ENCODE measurements around the gene NEK6.
A peak's percentile ranks its signal among the peaks of the same experiment; 100 is the strongest.
"Not testable (repeated sequence)": the region's sequence is repeated elsewhere in the genome, so short reads cannot be mapped to it uniquely, and the experiment has no call there.

Gene NEK6

DNA sequence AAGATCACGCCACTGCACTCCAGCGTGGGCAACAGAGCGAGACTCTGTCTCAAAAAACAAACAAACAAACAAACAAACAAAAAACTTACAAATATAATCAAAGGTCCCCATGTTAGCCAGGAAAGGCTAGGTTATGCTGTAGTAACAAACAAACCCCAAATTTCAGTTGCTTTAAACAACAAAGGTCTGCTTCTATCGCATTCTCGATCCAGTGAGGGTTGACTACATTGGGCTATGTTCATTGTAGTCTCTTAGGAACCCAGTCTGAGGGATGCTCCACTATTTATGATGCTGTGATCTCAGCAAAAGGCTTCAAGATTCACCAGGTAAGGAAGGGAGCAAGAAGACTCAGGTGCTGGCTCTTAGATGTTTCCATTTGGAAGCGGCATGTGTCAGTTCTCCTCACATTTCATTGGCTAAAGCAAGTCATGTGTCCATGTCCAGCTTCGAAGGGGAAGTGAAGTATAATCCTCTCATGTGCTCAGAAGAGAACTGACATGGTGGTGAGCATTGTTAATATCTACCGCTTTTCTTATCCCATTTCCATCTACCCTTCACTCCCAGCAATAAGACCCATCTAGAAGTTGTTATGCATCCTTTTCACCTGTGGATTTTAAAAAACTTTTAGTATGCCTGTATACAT is 26.5 kb upstream of the NEK6 start:
- no peak for DNase-seq

DNA sequence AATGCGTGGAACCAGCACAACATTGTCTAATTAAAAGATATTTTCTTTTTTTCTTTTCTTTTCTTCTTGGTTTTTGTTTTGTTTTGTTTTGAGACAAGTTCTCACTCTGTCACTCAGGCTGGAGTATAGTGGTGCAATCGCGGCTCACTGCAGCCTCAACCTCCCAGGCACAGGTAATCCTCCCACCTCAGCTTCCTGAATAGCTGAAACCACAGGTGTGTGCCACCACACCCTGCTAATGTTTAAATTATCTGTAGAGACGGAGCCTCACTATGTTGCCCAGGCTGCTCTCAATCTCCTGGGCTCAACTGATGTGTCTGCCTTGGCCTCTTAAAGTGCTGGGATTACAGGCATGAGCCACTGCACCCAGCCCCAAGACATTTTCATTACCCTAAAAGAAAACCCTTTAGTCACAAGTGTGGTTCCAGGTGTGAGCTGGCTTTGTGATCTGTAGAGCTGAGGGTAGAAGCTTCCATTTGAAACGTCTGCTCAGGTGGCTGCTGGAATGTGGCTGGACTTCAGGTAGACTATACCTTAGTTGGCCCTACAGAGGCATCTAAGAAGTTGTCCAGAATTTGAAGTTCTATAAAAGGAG is 19.1 kb upstream of the NEK6 start:
- peak; percentile 39 for DNase-seq

DNA sequence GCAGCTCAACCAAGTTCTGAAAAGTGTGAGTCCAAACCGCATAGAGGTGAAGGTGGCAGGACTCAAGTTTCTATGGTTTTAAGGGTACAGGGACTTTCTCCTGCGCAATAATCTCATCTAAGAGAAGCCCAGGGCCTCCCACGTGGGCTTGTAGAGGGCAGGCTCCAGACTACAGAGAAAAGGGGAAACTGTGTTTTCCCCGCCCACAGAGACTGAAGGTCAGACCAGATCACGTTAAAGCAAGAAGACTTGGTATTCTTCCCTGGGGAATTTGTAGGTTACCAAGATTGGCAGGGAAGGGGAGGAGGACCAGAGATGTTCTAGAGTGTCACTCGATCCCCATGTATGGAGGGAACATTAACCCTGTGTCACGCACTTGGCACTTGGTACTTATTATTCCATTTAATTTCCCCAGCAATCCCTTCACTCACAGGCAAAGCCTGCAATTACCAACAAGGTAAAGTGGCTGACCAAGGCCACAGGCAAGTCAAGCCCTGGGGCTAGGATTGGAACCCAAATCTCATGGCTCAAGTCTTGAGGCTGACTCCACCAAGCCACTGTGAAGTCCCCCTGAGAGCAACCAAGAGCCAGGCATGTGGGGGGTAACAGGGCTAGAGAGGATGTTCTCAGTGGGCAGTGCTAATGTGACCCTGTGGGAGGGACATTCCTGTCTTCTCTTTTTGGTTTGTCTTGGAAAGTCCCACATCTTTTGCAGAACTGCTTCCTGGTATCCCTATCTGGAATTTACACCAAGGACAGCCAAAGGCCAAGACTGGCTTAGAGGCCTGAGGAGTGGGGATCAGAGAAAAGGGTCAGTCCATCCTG is 18.3 kb upstream of the NEK6 start:
- no peak for DNase-seq

DNA sequence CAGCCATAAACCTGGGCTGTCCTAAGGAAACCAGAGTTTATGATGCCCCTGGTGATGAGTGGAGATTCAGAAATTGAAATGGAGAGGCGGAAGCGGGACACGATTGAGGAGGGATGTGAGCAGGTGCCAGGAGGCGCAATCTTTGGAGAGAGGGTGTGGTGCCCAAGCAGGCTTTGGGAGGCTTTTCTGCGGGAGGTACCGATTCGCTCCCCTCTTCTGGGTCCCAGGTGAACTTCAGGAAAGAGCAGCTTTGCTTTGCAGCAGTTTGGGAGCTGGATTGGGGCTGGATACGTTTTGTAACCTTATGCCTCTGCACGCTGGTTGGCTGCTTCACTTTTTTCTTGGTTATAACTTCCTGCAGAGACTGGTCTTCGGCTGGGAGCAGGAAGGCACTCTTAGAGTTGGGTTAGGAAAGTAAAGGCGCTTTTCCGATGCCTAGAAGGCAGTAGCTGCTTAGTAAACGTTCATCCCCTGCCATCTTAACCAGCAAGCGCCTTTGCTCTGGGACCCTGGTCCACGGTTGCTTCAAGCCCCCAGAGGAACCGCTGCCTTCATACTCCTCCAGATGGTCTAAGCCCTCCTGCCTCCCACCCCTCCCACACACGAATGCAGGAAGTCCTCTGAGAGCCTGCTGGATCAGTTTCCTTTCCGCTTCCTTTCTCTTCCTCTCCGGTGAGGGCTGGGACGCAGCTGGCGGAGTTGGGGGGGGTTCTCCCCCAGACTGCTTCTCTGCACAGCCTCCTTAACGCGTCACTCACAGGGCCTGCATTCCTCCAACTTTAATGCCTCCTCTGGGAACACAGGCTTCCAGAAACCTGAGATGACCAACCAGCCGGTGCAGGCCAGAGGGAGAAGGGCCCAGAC is 15.2 kb upstream of the NEK6 start:
- DNase-seq, result no peak

DNA sequence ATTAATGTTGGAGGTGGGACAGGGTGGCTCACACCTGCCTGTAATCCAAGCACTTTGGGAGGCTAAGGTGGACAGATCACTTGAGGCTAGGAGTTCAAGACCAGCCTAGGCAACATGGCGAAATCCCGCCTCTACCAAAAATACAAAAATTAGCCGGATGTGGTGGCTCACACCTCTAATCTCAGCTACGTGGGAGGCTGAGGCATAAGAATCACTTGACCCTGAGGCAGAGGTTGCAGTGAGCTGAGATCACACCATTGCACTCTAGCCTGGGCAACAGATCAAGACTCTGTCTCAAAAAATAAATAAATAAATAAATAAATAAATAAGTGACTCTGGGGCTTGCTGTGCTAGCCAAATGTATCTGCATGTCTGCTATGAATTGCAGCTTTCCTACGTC is 10.4 kb upstream of the NEK6 start:
- not testable (repeated sequence) for DNase-seq

DNA sequence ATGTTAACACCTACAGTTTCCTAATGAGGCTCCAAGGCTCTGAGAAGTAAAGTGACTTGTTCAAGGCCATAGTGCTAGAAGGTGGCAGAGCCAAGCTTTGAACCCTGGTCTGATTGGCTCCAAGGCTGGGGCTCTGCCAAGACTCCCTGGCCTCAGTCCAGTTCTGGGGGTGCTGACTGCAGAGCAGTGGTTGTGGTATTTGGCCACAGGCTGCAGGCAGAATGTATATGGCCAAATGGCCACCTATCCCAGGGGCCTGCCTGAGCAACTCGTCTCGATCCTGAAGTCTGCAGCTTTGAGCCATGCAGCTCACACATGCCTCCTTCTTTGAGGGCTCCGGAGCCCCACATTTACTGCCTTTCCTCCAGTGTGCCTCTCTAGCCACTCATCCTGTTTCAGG is 9.7 kb upstream of the NEK6 start:
- DNase-seq, result no peak

DNA sequence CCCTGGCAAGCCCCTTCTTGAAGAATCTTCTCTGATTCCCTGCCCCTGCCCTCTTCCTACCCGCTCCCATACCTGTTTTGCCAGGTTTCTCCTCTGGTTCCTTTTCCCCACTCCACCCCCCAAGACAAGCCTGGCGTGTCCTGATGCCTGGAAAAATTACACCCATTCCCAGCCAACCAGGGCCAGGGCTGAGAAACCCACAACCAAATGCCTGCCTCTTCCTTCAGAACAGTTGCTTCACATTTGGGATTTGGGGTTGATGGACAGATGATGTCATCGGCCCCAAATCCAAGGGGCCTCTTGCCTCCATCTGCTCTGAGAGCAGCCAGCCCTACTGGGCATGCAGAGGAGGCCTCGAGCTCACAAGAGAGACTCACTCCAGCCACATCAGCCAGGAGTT is 8.8 kb upstream of the NEK6 start:
- no peak for DNase-seq

DNA sequence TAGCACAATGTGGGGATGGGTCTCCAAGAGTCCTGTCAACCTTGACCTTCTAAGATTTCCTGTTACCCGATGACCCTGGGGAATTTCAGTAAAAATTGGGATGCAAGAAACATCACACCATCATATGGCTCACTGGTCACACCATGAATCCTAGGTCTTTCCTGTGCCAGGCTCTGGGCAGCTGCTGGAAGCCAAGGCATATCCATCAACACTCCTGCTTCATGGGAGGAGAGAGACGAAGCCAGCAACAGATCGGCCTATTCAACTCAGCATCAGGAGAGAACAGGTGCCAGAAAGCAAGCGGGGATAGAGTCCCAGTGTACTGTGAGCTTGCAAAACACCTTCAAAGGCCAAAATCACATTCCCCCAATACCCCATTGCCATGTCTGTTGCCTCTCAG is 6.5 kb upstream of the NEK6 start:
- no peak for DNase-seq

DNA sequence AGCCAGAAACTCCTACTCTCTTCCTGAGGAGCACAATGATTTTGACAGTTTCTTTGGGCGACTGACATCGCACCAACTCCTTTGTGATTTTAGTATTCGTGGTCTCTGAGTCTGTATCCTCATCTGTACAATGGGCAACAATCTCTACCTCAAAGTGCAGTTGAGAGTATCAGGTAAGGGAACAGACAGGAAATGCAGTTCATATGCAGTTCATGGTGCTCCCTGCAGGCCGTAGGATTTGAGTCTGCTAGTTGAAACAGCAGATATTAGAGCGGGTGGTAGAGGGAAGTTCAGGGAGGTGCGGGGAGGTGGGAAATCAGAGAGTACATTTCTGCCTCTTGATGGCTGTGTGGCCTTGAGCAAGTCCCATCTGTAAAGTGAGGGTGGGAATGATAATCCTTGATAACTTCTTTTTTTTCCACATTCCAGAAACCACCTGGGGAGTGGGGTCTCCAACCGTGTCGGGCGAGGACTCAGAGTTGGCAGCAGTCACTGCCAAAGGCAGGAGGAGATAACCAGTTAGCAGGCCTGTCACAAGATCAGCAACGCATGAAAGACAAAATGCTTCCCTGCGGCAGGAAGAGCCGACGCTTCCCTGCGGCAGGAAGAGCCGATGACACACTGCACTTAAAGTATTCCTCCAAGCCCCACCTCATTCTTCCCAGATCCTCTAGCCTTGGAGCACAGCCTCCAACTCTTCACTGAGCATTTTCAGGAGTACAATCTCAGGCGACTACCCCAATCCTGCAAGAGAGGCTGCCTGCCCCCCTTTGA is 6.0 kb upstream of the NEK6 start:
- DNase-seq, result no peak

DNA sequence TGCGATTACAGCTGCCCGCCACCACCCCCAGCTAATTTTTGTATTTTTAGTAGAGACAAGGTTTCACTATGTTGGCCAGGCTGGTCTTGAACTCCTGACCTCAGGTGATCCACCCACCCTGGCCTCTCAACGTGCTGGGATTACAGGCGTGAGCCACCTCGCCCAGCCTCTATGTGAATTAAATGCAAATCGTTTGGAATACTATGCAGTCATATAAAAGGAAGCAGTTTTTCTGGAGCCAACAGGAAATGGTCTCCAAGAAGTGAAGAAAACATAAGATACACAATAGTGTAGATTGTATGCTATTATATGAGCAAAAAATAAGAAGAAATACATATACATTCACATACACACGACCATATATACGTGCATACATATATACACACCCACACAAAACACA is 4.9 kb upstream of the NEK6 start:
- not testable (repeated sequence) for DNase-seq

DNA sequence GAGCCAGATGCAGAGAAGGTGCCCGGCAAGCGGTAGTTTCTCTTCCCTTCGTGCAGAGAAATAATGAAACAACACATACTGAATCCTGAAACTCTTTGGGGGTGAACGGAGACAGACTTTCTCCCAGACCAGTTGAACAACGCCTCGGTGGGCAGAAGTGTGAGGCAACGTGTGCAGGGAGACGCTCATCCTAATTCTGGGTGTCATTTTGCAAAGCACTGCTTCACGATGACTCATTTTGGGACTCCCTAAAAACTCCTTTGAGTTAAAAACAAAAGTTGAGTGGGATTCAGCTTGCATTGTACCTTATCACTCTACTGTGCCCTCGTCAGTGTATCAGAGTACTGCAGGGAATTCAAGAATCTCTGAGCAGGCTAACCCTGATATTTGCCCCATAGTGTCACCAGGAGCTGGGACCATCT is 3.5 kb upstream of the NEK6 start:
- no peak for DNase-seq

DNA sequence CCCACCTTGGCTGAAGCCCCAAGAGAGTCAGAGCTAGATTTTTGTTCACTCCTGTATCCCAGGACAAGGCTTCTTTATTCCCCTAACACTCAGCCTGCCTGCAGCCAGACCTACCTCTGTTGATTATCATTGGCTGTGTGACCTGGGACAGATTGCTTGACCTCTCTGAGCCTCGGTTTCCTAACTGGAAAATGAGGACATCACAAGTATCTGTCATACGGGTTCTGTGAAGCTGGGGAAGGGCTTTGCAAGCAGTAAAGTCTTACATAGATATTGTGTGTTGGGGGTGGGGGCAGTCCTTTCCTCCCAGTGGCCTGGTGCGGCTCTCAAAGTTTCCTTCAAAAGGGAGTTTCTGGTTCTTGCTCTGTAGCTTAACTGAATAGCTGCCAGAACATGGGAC is 2.5 kb upstream of the NEK6 start:
- DNase-seq, result no peak

DNA sequence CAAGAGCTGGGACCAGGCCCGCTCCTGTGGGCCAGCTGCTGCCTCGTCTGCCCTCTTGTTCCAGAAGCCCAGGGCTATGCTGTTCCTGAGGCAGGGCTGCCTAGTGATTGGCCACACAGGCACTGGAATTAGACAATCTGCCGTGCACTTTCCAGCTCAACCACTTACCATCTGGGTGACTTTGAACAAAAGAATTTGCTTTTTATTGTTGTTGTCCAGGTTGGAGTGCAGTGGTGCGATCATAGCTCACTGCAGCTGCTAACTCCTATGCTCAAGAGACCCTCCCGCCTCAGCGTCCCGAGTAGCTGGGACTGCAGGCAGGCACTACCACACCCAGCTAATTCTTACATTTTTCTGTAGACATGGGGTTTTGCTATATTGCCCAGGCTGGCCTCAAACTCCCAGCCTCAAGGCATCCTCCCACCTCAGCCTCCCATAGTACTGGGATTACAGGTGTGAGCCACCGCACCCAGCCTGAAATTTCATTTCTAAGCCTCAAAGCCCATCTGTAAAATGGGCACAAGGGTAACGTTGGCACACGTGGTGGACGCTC is 1.2 kb upstream of the NEK6 start:
- DNase-seq, result no peak

DNA sequence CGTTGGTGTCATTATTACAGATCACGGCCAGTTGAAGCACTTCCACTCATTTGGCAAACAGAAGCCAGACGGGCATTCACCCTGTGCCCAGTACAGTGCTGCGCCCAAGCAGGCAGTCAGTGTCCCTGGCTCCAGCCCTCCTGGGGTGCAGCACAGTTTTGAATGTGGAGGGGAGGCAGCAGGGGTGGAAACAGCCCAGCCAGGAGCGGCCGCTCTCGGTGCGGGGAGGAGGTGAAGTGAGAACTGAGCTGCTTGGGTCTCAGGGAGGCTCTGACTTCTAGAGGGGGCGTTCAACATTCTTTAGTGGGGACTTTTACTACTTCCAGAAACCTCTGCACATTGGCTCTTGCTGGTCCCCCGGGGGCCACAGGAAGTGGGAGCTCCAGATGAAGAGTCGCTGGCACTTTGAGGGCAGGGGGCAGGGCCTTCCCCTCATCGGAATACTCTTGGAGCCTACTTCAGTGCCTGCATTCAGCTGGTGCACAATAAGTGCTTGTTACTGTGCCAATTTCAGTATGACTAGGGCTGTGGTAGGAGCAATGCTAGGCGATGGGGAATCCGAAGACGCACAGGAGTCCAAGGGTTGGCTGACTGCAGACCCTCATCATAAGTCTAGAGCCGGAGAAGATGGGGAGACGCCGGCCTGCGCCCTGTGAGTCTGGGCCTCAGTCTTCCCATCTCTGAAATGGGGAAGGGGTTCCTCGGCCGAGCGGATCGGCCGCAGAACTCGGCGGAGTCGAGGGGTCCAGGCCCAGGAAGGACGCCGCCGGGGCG is 492 bp upstream of the NEK6 start:
- no peak for DNase-seq

DNA sequence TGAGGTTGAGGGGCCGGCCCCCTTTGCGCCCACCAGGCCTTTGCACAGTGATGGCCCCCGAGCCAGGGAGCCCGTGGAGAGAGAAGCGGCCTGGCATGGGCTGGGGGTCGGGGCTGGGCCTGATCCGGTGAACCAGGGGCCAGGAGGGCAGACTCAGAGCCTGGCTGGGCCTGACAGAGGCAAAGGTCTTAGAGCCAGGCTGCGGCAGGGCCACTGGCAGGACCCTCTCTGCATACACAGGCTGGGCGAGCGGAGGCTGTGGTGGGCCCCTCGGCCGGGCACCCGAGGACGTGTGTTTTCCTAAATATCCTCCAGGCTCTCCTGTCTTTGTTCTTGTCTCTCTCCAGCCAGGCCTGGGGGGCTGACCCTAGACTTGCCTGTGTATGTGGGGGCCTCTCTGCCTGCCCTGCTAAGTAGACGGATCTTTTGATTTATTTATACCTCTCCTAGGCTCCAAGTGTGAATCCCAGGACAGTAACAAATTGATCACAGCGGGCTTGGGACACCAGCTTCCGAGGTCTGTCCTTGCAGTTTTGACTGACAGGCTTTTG is 933 bp downstream of the NEK6 start:
- DNase-seq, result no peak

DNA sequence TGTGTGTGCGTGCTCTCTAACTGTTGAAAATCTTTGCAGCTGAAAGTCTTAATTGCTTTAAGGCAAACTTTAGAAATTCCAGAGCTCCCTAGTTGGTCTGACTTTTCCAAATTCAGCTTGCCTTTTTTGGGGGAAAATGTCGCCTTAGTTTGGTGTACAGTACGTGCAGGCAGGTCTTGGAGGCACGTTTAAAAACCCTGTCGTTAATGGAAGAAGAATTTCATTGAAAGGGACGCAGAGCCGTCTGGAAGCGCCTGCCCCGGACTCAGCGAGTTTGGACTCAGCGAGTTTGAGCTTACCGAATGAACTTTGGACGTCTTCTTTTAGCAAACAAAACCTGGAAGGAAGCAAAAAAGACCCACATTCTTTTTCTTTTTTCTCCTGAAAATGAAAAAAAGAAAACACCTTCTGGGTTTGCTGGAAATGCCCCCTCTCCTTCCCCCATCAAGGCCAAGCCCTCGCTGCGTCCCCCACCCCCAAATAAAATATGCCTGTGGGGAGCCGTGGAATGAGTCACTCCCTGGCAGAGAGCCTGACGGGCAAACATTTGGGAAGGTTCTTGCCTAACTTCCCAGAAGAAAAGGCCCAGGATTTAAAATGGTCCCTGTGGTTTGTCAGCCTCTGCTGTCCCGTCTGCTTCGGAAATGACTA is 1.5 kb downstream of the NEK6 start:
- no peak for DNase-seq

DNA sequence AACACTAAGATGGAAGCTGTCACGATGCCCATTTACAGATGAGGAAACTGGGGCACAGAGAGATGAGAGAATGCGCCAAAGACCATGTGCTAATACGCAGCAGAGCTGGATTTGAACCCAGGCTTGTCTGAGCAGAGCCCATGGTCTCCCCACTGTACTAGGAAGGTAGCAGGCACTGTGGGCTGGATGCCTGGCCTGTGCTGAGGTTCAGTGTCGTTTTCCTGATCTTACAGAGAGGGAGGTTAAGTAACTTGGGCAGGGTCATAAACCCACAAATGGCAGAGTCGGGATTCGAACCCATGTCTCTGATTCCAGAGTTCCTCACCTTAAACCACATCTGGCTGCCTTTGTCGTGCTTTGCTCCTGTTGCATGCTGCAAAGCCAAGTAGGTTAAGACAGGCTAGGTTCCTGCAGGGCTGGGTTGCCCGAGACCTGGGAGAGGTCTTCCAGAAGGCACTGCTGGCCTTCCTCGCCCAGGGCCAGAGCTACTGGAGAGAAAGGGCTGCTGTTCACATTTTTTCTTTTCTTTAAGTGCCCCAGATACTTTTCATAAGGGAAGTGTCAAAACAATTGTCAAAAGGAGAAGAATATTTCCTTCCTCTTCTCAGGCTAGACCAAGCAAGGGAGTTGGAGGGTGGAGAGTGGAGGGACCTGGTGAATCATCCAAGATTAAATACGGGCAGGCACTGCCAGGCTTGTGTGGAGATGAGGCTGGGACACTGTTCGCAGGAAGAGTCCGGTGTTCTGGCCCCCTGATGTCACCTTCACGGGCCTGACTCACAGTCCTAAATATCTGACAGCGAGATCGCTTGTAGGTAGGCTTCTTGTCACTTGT is 3.2 kb downstream of the NEK6 start:
- no peak for DNase-seq

DNA sequence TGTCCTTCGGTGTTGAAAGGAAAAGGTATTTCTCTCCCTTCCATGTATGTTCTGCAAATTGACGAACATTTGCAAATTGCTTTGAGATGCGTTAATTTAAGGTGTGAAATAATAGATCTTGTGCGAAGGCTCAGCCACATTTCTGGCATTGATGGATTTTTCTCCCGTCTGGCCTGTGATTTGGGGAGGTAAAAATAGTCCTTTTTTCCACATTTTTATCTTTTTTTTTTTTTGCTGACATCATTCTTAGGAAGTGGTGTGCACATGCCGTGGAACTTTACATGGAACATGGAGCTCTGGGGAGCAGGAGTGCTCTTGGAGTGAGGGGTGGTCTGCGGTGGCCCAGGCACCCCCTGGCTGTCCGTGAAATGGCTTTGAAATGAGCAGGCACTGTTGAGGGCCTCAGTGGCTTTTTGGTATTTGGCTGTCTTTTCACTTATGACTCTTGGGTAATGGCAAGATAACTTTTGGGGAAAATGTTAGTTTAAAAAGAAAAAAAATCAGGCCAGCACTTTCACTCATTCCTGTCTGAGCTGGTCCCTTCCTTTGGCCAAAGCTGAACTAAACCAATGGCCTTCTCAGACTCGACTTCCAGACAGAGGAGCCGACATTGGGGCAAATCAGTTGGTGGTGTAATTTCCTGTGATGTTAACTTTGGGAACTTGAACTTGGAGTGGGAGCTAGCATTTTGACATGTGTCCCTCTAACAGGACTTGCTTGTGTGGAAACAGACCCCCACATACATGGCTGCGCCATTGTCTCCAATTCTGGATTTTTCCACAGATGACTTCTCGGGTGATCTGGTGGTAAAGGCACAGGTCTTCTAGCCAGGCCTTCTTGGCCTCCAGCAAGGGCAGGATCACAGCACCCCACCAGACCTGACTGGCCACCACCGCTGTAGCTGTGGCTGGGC is 4.2 kb downstream of the NEK6 start:
- no peak for DNase-seq

DNA sequence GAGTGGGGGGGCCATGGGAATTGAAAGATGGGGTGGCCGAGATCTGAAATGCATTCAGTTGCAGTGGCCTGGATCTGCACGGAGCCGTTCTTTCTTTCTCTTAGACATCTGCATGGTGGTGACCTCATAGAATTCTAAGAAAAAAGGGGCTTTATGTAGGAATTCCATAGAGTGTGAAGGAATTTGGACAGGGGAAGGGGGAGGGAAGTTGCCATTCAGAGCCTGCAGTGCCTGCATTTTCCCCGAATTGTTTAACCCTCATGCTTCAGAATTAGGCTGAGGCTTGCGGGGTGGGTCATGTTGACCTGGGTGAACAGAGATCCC is 4.9 kb downstream of the NEK6 start:
- no peak for DNase-seq

Data from CD4-positive, alpha-beta T cell treated with Interleukin-4 for 4 hours (primary cell).